H9 (cell line): ENCODE data around the gene IL17RE. TPM values are rescaled to one million over a fixed set of nuclear protein-coding genes. Genes with fewer than 3 reads are reported as not detected.

Experiments used
- DNase-seq: peaks from one replicate; pipeline ENCODE4 v3.0.0-alpha.2; 2017
- H2AFZ ChIP-seq: one replicate; pipeline ENCODE4 v1.6.1; 2013; ENCODE audit warnings: mild to moderate bottlenecking, low read length, control low read depth, moderate library complexity
- H2AK5ac ChIP-seq: 2 replicates; pipeline ENCODE4 v1.6.1; 2013; ENCODE audit warnings: low read length, control low read depth, mixed read lengths; ENCODE audit not compliant: insufficient read length
- H2BK120ac ChIP-seq: one replicate; pipeline ENCODE4 v1.6.1; 2013; ENCODE audit warnings: low read depth, mild to moderate bottlenecking, low read length, control low read depth, inconsistent platforms; ENCODE audit not compliant: poor library complexity, severe bottlenecking
- H2BK12ac ChIP-seq: 2 replicates; pipeline ENCODE4 v1.6.1; 2013; ENCODE audit warnings: low read length, control low read depth, mixed read lengths, low read depth; ENCODE audit not compliant: insufficient read length
- H2BK15ac ChIP-seq: 2 replicates; pipeline ENCODE4 v1.6.1; 2013; ENCODE audit warnings: low read depth, low read length, control low read depth
- H2BK20ac ChIP-seq: one replicate; pipeline ENCODE4 v1.6.1; 2013; ENCODE audit warnings: low read depth, mild to moderate bottlenecking, low read length, control low read depth, inconsistent platforms; ENCODE audit not compliant: poor library complexity, severe bottlenecking
- H2BK5ac ChIP-seq: 2 replicates; pipeline ENCODE4 v1.6.1; 2013; ENCODE audit warnings: low read length, control low read depth, mixed read lengths; ENCODE audit not compliant: insufficient read length
- H3K14ac ChIP-seq: 2 replicates; pipeline ENCODE4 v1.6.1; 2013; ENCODE audit warnings: low read length, control low read depth; ENCODE audit not compliant: insufficient read depth
- H3K18ac ChIP-seq: 2 replicates; pipeline ENCODE4 v1.6.1; 2013; ENCODE audit warnings: low read depth, mild to moderate bottlenecking, mixed read lengths, low read length, control low read depth; ENCODE audit not compliant: insufficient read length
- H3K23ac ChIP-seq: 2 replicates; pipeline ENCODE4 v1.6.1; 2013; ENCODE audit warnings: low read length, control low read depth, mixed read lengths, low read depth; ENCODE audit not compliant: insufficient read length
- H3K23me2 ChIP-seq: 2 replicates; pipeline ENCODE4 v1.6.1; 2013; ENCODE audit warnings: low read depth, mild to moderate bottlenecking, mixed read lengths, low read length, control low read depth; ENCODE audit not compliant: insufficient read length, poor library complexity, severe bottlenecking
- H3K27ac ChIP-seq: 2 replicates; pipeline ENCODE4 v1.5.1; 2013; ENCODE audit warnings: low read length, control low read depth, mixed read lengths, low read depth; ENCODE audit not compliant: insufficient read length
- H3K27me3 ChIP-seq: 2 replicates; pipeline ENCODE4 v1.6.1; 2013; ENCODE audit warnings: low read length, control low read depth, inconsistent platforms; ENCODE audit not compliant: insufficient read depth
- H3K4ac ChIP-seq: 2 replicates; pipeline ENCODE4 v1.6.1; 2013; ENCODE audit warnings: low read depth, mild to moderate bottlenecking, control low read depth, inconsistent platforms, low read length, moderate library complexity
- H3K4me1 ChIP-seq: 2 replicates; pipeline ENCODE4 v1.6.1; 2013; ENCODE audit warnings: low read length, control low read depth, inconsistent platforms; ENCODE audit not compliant: insufficient read depth
- H3K4me2 ChIP-seq: 2 replicates; pipeline ENCODE4 v1.6.1; 2013; ENCODE audit warnings: low read length, control low read depth, mixed read lengths; ENCODE audit not compliant: insufficient read length, insufficient read depth
- H3K56ac ChIP-seq: 2 replicates; pipeline ENCODE4 v1.6.1; 2013; ENCODE audit warnings: low read depth, mild to moderate bottlenecking, mixed read lengths, low read length, control low read depth; ENCODE audit not compliant: insufficient read length
- H3K79me1 ChIP-seq: 2 replicates; pipeline ENCODE4 v1.6.1; 2013; ENCODE audit warnings: low read depth, mild to moderate bottlenecking, moderate library complexity, low read length, control low read depth, inconsistent platforms; ENCODE audit not compliant: insufficient read depth, poor library complexity, severe bottlenecking
- H3K79me2 ChIP-seq: 2 replicates; pipeline ENCODE4 v1.6.1; 2013; ENCODE audit warnings: low read length, control low read depth, inconsistent platforms; ENCODE audit not compliant: insufficient read depth
- H3K9ac ChIP-seq: 2 replicates; pipeline ENCODE4 v1.6.1; 2013; ENCODE audit warnings: low read length, control low read depth, mixed read lengths; ENCODE audit not compliant: insufficient read length; ENCODE audit errors: extremely low read depth
- H3K9me3 ChIP-seq: one replicate; pipeline ENCODE4 v1.6.1; 2013; ENCODE audit warnings: low read depth, low read length, inconsistent platforms; ENCODE audit not compliant: control insufficient read depth
- H3T11ph ChIP-seq: one replicate; pipeline ENCODE4 v1.6.1; 2013; ENCODE audit warnings: mild to moderate bottlenecking, low read length, control low read depth, inconsistent platforms
- H4K20me1 ChIP-seq: one replicate; pipeline ENCODE4 v1.6.1; 2013; ENCODE audit not compliant: control insufficient read depth, insufficient read length, insufficient read depth
- H4K5ac ChIP-seq: 2 replicates; pipeline ENCODE4 v1.6.1; 2013; ENCODE audit warnings: low read depth, mild to moderate bottlenecking, mixed read lengths, low read length, control low read depth; ENCODE audit not compliant: insufficient read length
- H4K8ac ChIP-seq: replicated peaks from 2 replicates; pipeline ENCODE4 v1.6.1; 2013; ENCODE audit warnings: low read length, control low read depth, mixed read lengths, low read depth; ENCODE audit not compliant: insufficient read length
- H4K91ac ChIP-seq: 2 replicates; pipeline ENCODE4 v1.6.1; 2013; ENCODE audit warnings: low read depth, mild to moderate bottlenecking, moderate library complexity, mixed read lengths, low read length, control low read depth; ENCODE audit not compliant: insufficient read length
- H3K27ac Mint-ChIP-seq, 3 experiments: 2 replicates in 2 of 3; 3 replicates in 1 of 3; pipeline ENCODE4 v1.8.0; 2020 to 2021; ENCODE audit warnings: mixed read lengths in 3 of 3, mild to moderate bottlenecking in 1 of 3, moderate library complexity in 1 of 3
- H3K27me3 Mint-ChIP-seq: 2 replicates; pipeline ENCODE4 v1.8.0; 2021; ENCODE audit warnings: low read depth, mild to moderate bottlenecking, moderate library complexity, mixed read lengths
- H3K36me3 Mint-ChIP-seq, 3 experiments: 2 replicates in 2 of 3; 3 replicates in 1 of 3; pipeline ENCODE4 v1.8.0; 2020 to 2021; ENCODE audit warnings: low read depth in 3 of 3, mixed read lengths in 3 of 3; ENCODE audit not compliant: insufficient read depth in 1 of 3
- H3K4me1 Mint-ChIP-seq, 2 experiments: 2 replicates each; pipeline ENCODE4 v1.8.0; 2020; ENCODE audit warnings: mixed read lengths in 2 of 2
- H3K4me3 Mint-ChIP-seq, 2 experiments: 2 replicates in 1 of 2; 3 replicates in 1 of 2; pipeline ENCODE4 v1.8.0; 2020 to 2021; ENCODE audit warnings: mild to moderate bottlenecking in 2 of 2, mixed read lengths in 2 of 2, moderate library complexity in 1 of 2
- H3K9me3 Mint-ChIP-seq, 2 experiments: 2 replicates in 1 of 2; 3 replicates in 1 of 2; pipeline ENCODE4 v1.8.0; 2020; ENCODE audit warnings: mild to moderate bottlenecking in 2 of 2, mixed read lengths in 2 of 2, moderate library complexity in 1 of 2
- WGBS: extraction: QIAGEN DNeasy Blood & Tissue Kit; methylation state at CpG from one replicate; pipeline ENCODE4 v1.1.7; 2013; ENCODE audit warnings: missing lambda C conversion rate, low lambda C conversion rate, mixed read lengths; ENCODE audit not compliant: insufficient read length; ENCODE audit errors: extremely low coverage; 5-methylcytosine and 5-hydroxymethylcytosine counted together
- total RNA-seq: library from RNA; stranded (reverse); gene quantifications from 2 replicates; pipeline ENCODE4 v1.2.1, GENCODE V29; 2021
- TF ChIP-seq, protein P1 (sequence below): fragments of 200-600 bp; sonication (generic); conservative IDR thresholded peaks from 3 replicates; pipeline ENCODE4 v1.8.0; 2021; ENCODE audit warnings: antibody characterized with exemption, mild to moderate bottlenecking

IL17RE gene
- total RNA-seq, 1 experiment from 2014 or later = 2.1 TPM

DNA sequence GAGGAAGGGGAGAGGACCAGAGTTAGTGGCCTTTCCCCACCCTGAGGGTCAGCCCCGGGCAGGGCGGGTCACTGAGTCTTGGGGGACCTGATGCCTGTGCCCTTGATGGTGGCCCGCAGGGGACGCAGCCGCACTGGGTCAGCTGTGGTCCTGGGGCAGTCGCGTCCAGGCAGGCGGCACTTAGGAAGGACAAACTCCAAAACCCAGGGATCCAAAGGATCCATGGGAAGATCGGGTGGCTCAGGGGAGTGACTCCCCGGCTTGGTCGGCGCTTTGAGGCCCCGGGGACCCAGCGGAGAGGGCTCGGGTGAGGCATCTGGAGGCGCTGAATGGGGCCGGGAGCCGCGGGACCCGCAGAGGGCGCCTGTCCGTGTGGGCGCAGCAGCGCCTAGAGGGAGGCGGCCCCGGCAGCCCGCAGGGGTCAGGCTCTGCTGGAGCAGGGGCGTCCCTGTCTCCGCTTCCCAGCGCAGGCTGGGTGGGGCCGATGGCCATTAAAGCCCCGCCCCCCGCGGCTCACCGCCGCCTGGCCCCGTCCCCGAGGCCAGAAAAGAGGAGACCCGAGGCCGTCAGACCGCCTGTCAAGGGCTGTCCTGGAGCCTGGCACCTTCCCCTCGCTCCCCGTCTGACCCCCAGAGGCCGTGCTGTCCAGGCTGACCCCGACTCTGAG, 40.1 kb upstream of the IL17RE start:
- no peak overlapping the region for H3K23ac ChIP-seq
- peaks cover 5% of the 10 kb centered on the region for H3K23me2 ChIP-seq
- H3K4me2 ChIP-seq = peak overlapping the region; percentile 34
- no peak overlapping the region for H2BK120ac ChIP-seq
- no peak overlapping the region for H3K9ac ChIP-seq
- no peak overlapping the region for H4K5ac ChIP-seq
- no peak overlapping the region for H3K14ac ChIP-seq
- no peaks in the 10 kb centered on the region for H3K79me2 ChIP-seq
- TF ChIP-seq, protein P1, sequence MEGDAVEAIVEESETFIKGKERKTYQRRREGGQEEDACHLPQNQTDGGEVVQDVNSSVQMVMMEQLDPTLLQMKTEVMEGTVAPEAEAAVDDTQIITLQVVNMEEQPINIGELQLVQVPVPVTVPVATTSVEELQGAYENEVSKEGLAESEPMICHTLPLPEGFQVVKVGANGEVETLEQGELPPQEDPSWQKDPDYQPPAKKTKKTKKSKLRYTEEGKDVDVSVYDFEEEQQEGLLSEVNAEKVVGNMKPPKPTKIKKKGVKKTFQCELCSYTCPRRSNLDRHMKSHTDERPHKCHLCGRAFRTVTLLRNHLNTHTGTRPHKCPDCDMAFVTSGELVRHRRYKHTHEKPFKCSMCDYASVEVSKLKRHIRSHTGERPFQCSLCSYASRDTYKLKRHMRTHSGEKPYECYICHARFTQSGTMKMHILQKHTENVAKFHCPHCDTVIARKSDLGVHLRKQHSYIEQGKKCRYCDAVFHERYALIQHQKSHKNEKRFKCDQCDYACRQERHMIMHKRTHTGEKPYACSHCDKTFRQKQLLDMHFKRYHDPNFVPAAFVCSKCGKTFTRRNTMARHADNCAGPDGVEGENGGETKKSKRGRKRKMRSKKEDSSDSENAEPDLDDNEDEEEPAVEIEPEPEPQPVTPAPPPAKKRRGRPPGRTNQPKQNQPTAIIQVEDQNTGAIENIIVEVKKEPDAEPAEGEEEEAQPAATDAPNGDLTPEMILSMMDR = peak; percentile 59
- Mint-ChIP-seq H3K27me3 (peaks cover 31% of the 10 kb centered on the region), H3K9me3 (no peaks in the 10 kb centered on the region), H3K4me3 (peak overlapping the region; percentile 59 to 73), H3K36me3 (no peaks in the 10 kb centered on the region), H3K27ac (no peak overlapping the region), H3K4me1 (peaks cover 15 to 33% of the 10 kb centered on the region in 2 experiments)
- H3K4me1 ChIP-seq = no peaks in the 10 kb centered on the region
- no CpG with 5 or more reads among the region's 45 CpGs for WGBS
- H4K8ac ChIP-seq = no peak overlapping the region
- no peak overlapping the region for H3K27ac ChIP-seq
- H2AFZ ChIP-seq = no peak overlapping the region
- H2BK5ac ChIP-seq = no peak overlapping the region
- no peak overlapping the region for H3K4ac ChIP-seq
- H3K56ac ChIP-seq = no peak overlapping the region
- no peak overlapping the region for H3K18ac ChIP-seq
- peak; percentile 85 for DNase-seq
- H4K91ac ChIP-seq = no peak overlapping the region
- H4K20me1 ChIP-seq = no peaks in the 10 kb centered on the region
- H3K9me3 ChIP-seq = no peaks in the 10 kb centered on the region
- no peak overlapping the region for H2AK5ac ChIP-seq
- no peak overlapping the region for H2BK15ac ChIP-seq
- no peaks in the 10 kb centered on the region for H3K79me1 ChIP-seq
- H2BK12ac ChIP-seq = no peak overlapping the region
- H3K27me3 ChIP-seq = no peaks in the 10 kb centered on the region; the same call in 1 of the 2 replicates
- no peak overlapping the region for H3T11ph ChIP-seq
- no peak overlapping the region for H2BK20ac ChIP-seq
